NOMO-1 treated with dmso at 0.1 percent for 144 hours (cell line): Measurements from ENCODE around the gene C4A.
A peak's percentile ranks its signal among the peaks of the same experiment; 100 is the strongest.
"Not testable (repeated sequence)": the region's sequence is repeated elsewhere in the genome, so short reads cannot be mapped to it uniquely, and the experiment has no call there.

ENCODE experiments used
- DNase-seq: peaks from one replicate; lab custom pipeline; 2025; ENCODE audit not compliant: unreplicated experiment; lab: John Stamatoyannopoulos, UW

C4A gene

GRCh38 chr6:32047855-32048766 lies 66.3 kb downstream of the C4A start:
- DNase-seq, result peak; percentile 32

DNA sequence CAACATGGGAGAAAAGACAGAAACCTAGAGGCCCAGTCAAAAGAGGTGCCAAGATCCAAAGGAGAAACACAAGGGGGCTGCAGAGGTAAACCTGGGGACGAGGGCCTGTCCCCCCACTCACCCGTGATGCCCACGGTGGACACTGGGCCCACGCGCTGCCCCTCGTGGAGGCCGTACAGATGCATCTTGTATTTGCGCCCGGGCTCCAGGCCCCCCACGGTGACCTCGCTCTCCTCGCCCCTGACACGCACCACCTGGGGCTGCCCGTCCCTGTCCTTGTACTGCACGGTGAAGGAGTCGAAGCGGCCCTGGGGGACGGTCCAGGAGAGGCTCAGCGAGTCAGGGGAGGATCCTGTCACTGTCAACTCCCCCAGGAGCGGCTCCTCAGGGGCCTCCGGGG lies 67.3 kb downstream of the C4A start:
- not testable (repeated sequence) for DNase-seq

- DNase-seq, result not testable (repeated sequence)
Observed at GRCh38 chr6:32049736-32050135, 67.9 kb downstream of the C4A start.

DNA sequence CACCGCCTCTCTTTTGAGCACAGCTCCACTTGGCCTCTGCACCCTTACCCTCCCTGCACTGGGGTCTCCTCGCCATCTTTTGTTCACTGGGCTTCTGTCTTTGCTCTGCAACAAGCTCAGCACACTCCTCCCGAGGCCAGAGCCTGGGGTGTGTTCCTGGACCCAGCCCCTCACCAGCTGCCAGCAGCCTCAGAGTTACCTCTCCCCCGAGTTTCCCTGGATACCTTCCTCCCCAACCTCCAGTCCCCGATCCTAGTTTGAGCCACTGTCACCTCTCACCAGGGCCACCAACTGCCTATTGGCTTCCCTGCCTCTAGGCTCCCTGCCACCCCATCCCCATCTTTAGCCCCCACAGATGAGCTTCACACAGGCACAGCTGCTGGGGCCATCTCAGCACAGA lies 68.7 kb downstream of the C4A start:
- no peak for DNase-seq
